WTC11 (cell line): Measurements from ENCODE around the gene TIE1. TPM values are rescaled to one million over a fixed set of nuclear protein-coding genes. Genes with fewer than 3 reads are reported as not detected.

Experiments used
- ATAC-seq: fragments of 200-7000 bp; cut with Tn5 transposase; 2 replicates; pipeline ENCODE4 v1.10.0; 2021; ENCODE audit warnings: mild to moderate bottlenecking, moderate library complexity
- CTCF ChIA-PET: fragments of 300-600 bp; sonication (Branson Sonifier 250); formaldehyde crosslinking; loops from one replicate; lab custom pipeline; 2021; ENCODE audit warnings: antibody characterized with exemption; lab: Charles Lee
- POLR2A ChIA-PET: fragments of 350-600 bp; sonication (Branson Sonifier 250); formaldehyde crosslinking; loops from one replicate; lab custom pipeline; 2021; ENCODE audit warnings: antibody characterized with exemption; lab: Charles Lee
- DNase-seq: peaks from one replicate; pipeline ENCODE4 v3.0.0; 2021; ENCODE audit warnings: low spot score
- H3K27ac Mint-ChIP-seq: 2 replicates; pipeline ENCODE4 v1.8.0; 2021; ENCODE audit warnings: mixed read lengths
- H3K27me3 Mint-ChIP-seq: 2 replicates; pipeline ENCODE4 v1.8.0; 2021; ENCODE audit warnings: low read depth, mild to moderate bottlenecking, moderate library complexity, mixed read lengths
- H3K36me3 Mint-ChIP-seq: 2 replicates; pipeline ENCODE4 v1.8.0; 2021; ENCODE audit warnings: mixed read lengths
- H3K4me1 Mint-ChIP-seq: 2 replicates; pipeline ENCODE4 v1.8.0; 2022; ENCODE audit warnings: mixed read lengths
- H3K4me3 Mint-ChIP-seq: 2 replicates; pipeline ENCODE4 v1.8.0; 2021; ENCODE audit warnings: mild to moderate bottlenecking, moderate library complexity, mixed read lengths
- H3K9me3 Mint-ChIP-seq: 2 replicates; pipeline ENCODE4 v1.8.0; 2021; ENCODE audit warnings: mixed read lengths
- ATF1 ChIP-seq: sonication (generic); formaldehyde crosslinking; IDR thresholded peaks from 2 replicates; pipeline ENCODE4 v1.8.1; 2023; ENCODE audit warnings: mild to moderate bottlenecking, moderate library complexity, missing genetic modification reagents
- FOXK1 ChIP-seq: sonication (generic); formaldehyde crosslinking; IDR thresholded peaks from 2 replicates; pipeline ENCODE4 v1.8.0; 2022; ENCODE audit warnings: mild to moderate bottlenecking, moderate library complexity, missing genetic modification reagents
- GABPB1 ChIP-seq: sonication (generic); formaldehyde crosslinking; IDR thresholded peaks from 2 replicates; pipeline ENCODE4 v1.8.1; 2023; ENCODE audit warnings: mild to moderate bottlenecking, missing genetic modification reagents
- JAZF1 ChIP-seq: fragments of 250-450 bp; sonication (Bioruptor Pico); IDR thresholded peaks from 2 replicates; pipeline ENCODE4 v1.9.0; 2021; ENCODE audit warnings: moderate library complexity, mild to moderate bottlenecking, inconsistent platforms
- MXD4 ChIP-seq: fragments of 250-450 bp; sonication (Bioruptor Pico); IDR thresholded peaks from 2 replicates; pipeline ENCODE4 v1.8.0; 2021; ENCODE audit warnings: mild to moderate bottlenecking, moderate library complexity, borderline replicate concordance
- NR2C2 ChIP-seq: sonication (generic); formaldehyde crosslinking; IDR thresholded peaks from 2 replicates; pipeline ENCODE4 v1.8.0; 2022; ENCODE audit warnings: mild to moderate bottlenecking, missing genetic modification reagents
- RELA ChIP-seq: sonication (generic); formaldehyde crosslinking; IDR thresholded peaks from 2 replicates; pipeline ENCODE4 v1.8.1; 2022; ENCODE audit warnings: missing genetic modification reagents, mild to moderate bottlenecking, borderline replicate concordance
- ZNF121 ChIP-seq: sonication (generic); formaldehyde crosslinking; IDR thresholded peaks from 2 replicates; pipeline ENCODE4 v1.8.0; 2023; ENCODE audit warnings: missing genetic modification reagents
- ZNF423 ChIP-seq: fragments of 250-450 bp; sonication (Bioruptor Pico); IDR thresholded peaks from 2 replicates; pipeline ENCODE4 v2.1.2; 2022; ENCODE audit warnings: mild to moderate bottlenecking, moderate library complexity
- ZNF671 ChIP-seq: fragments of 250-450 bp; sonication (Bioruptor Pico); IDR thresholded peaks from 2 replicates; pipeline ENCODE4 v1.8.0; 2021; ENCODE audit warnings: mild to moderate bottlenecking
- total RNA-seq: library from RNA; stranded (reverse); gene quantifications from 3 replicates; pipeline ENCODE4 v1.2.3, GENCODE V29; 2021
- TF ChIP-seq, protein P1 (sequence below): sonication (generic); formaldehyde crosslinking; conservative IDR thresholded peaks from 2 replicates; pipeline ENCODE4 v1.8.1; 2022; ENCODE audit warnings: mild to moderate bottlenecking, missing genetic modification reagents
- TF ChIP-seq, protein P2 (sequence below): fragments of 250-450 bp; sonication (Bioruptor Pico); IDR thresholded peaks from 2 replicates; pipeline ENCODE4 v1.9.0; 2021; ENCODE audit warnings: mild to moderate bottlenecking
- TF ChIP-seq, protein P3 (sequence below): sonication (generic); formaldehyde crosslinking; IDR thresholded peaks from 2 replicates; pipeline ENCODE4 v1.8.1; 2022; ENCODE audit warnings: missing genetic modification reagents, borderline replicate concordance
- TF ChIP-seq, protein P4 (sequence below): sonication (generic); formaldehyde crosslinking; IDR thresholded peaks from 2 replicates; pipeline ENCODE4 v1.8.1; 2023; ENCODE audit warnings: mild to moderate bottlenecking, missing genetic modification reagents, moderate library complexity
- TF ChIP-seq, protein P5 (sequence below): sonication (generic); formaldehyde crosslinking; IDR thresholded peaks from 2 replicates; pipeline ENCODE4 v1.8.0; 2022; ENCODE audit warnings: mild to moderate bottlenecking, missing genetic modification reagents
- TF ChIP-seq, protein P6 (sequence below): sonication (generic); formaldehyde crosslinking; IDR thresholded peaks from 2 replicates; pipeline ENCODE4 v1.8.0; 2022; ENCODE audit warnings: mild to moderate bottlenecking, missing genetic modification reagents
- TF ChIP-seq, protein P7 (sequence below): fragments of 200-600 bp; IDR thresholded peaks from 2 replicates; pipeline ENCODE4 v1.8.0; 2022; ENCODE audit warnings: antibody characterized with exemption
- TF ChIP-seq, protein P8 (sequence below): sonication (generic); formaldehyde crosslinking; IDR thresholded peaks from 2 replicates; pipeline ENCODE4 v1.8.1; 2022; ENCODE audit warnings: low read depth, mild to moderate bottlenecking, moderate library complexity, missing genetic modification reagents, borderline replicate concordance
- TF ChIP-seq, protein P9 (sequence below): sonication (generic); formaldehyde crosslinking; IDR thresholded peaks from 2 replicates; pipeline ENCODE4 v1.8.1; 2023; ENCODE audit warnings: mild to moderate bottlenecking, moderate library complexity, missing genetic modification reagents

Gene TIE1
- total RNA-seq, 1 experiment from 2014 or later: 2.5 TPM

DNA sequence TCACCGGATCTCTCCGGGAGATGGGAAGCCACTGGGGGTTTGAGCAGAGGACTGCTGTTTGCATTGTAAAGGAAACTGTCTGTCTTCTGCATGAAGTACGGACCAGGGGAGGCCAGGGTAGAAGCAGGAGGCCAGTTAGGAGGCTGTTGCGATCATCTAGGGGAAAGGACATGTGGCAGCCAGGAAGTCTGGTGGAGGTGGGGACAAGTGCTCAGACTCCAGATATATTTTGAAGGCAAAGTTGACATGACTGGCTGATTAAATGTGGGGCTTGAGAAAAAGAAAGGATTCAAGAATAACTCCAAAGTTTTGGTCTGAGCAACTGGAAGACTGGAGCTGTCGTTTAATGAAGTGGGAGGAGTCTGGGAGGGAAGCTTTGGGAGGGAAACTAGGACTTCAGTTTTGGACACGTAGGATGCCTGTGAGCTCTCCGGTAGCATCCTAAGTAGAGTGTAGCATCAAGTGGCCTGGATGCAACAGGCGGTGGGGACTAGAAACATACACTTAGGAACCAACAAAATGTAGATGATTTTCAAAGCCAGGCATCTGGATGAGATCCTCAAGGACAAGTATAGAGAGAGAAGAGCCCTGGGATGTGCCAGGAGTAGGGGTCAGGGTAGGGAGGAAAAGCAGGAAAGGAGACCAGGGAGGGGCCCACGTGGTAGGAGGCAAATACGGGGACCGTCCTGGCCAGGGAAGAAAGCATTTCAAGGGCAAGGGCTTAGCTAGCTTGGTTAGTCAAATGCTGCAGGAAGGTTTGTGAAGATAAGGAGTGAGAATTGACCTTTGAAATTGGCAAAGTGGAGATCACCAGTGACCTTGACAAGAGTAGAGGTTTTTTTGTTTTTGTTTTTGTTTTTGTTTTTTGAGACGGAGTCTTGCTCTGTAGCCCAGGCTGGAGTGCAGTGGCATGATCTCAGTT, 11.7 kb upstream of the TIE1 start:
- DNase-seq: no peak
- CTCF ChIA-PET: interaction anchor here (0.8 to 1.5 kb wide), 3 partner anchors 10 to 125 kb away, joined by 3 read pairs; no protein-coding TSS in a partner anchor
- Mint-ChIP-seq H3K4me1 (peaks cover 26% of the 10 kb centered on the region), H3K9me3 (no peaks in the 10 kb centered on the region), H3K4me3 (no peak overlapping the region), H3K27me3 (no peaks in the 10 kb centered on the region), H3K27ac (no peak overlapping the region), H3K36me3 (no peaks in the 10 kb centered on the region)
- ATAC-seq: no peak
- POLR2A ChIA-PET: interaction anchor here (1.9 kb wide), 1 partner anchor 19 kb away, joined by 6 read pairs; the partner anchor contains the start of gene TMEM125
- TF ChIP-seq ATF1 (CRISPR knock-in tag) (no peak), RELA (CRISPR knock-in tag) (no peak), ZNF671 (CRISPR knock-in tag) (no peak), ZNF121 (CRISPR knock-in tag) (no peak), JAZF1 (CRISPR knock-in tag) (no peak), GABPB1 (no peak), MXD4 (no peak), ZNF423 (CRISPR knock-in tag) (no peak), FOXK1 (no peak), NR2C2 (CRISPR knock-in tag) (no peak)
- TF ChIP-seq, protein P1, sequence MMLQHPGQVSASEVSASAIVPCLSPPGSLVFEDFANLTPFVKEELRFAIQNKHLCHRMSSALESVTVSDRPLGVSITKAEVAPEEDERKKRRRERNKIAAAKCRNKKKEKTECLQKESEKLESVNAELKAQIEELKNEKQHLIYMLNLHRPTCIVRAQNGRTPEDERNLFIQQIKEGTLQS (CRISPR knock-in tag): no peak
- TF ChIP-seq, protein P2, sequence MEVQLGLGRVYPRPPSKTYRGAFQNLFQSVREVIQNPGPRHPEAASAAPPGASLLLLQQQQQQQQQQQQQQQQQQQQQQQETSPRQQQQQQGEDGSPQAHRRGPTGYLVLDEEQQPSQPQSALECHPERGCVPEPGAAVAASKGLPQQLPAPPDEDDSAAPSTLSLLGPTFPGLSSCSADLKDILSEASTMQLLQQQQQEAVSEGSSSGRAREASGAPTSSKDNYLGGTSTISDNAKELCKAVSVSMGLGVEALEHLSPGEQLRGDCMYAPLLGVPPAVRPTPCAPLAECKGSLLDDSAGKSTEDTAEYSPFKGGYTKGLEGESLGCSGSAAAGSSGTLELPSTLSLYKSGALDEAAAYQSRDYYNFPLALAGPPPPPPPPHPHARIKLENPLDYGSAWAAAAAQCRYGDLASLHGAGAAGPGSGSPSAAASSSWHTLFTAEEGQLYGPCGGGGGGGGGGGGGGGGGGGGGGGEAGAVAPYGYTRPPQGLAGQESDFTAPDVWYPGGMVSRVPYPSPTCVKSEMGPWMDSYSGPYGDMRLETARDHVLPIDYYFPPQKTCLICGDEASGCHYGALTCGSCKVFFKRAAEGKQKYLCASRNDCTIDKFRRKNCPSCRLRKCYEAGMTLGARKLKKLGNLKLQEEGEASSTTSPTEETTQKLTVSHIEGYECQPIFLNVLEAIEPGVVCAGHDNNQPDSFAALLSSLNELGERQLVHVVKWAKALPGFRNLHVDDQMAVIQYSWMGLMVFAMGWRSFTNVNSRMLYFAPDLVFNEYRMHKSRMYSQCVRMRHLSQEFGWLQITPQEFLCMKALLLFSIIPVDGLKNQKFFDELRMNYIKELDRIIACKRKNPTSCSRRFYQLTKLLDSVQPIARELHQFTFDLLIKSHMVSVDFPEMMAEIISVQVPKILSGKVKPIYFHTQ (CRISPR knock-in tag): no peak
- TF ChIP-seq, protein P3, sequence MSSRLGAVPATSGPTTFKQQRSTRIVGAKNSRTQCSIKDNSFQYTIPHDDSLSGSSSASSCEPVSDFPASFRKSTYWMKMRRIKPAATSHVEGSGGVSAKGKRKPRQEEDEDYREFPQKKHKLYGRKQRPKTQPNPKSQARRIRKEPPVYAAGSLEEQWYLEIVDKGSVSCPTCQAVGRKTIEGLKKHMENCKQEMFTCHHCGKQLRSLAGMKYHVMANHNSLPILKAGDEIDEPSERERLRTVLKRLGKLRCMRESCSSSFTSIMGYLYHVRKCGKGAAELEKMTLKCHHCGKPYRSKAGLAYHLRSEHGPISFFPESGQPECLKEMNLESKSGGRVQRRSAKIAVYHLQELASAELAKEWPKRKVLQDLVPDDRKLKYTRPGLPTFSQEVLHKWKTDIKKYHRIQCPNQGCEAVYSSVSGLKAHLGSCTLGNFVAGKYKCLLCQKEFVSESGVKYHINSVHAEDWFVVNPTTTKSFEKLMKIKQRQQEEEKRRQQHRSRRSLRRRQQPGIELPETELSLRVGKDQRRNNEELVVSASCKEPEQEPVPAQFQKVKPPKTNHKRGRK (CRISPR knock-in tag): no peak
- TF ChIP-seq, protein P4, sequence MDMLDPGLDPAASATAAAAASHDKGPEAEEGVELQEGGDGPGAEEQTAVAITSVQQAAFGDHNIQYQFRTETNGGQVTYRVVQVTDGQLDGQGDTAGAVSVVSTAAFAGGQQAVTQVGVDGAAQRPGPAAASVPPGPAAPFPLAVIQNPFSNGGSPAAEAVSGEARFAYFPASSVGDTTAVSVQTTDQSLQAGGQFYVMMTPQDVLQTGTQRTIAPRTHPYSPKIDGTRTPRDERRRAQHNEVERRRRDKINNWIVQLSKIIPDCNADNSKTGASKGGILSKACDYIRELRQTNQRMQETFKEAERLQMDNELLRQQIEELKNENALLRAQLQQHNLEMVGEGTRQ (CRISPR knock-in tag): no peak
- TF ChIP-seq, protein P5, sequence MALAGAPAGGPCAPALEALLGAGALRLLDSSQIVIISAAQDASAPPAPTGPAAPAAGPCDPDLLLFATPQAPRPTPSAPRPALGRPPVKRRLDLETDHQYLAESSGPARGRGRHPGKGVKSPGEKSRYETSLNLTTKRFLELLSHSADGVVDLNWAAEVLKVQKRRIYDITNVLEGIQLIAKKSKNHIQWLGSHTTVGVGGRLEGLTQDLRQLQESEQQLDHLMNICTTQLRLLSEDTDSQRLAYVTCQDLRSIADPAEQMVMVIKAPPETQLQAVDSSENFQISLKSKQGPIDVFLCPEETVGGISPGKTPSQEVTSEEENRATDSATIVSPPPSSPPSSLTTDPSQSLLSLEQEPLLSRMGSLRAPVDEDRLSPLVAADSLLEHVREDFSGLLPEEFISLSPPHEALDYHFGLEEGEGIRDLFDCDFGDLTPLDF: no peak
- TF ChIP-seq, protein P6, sequence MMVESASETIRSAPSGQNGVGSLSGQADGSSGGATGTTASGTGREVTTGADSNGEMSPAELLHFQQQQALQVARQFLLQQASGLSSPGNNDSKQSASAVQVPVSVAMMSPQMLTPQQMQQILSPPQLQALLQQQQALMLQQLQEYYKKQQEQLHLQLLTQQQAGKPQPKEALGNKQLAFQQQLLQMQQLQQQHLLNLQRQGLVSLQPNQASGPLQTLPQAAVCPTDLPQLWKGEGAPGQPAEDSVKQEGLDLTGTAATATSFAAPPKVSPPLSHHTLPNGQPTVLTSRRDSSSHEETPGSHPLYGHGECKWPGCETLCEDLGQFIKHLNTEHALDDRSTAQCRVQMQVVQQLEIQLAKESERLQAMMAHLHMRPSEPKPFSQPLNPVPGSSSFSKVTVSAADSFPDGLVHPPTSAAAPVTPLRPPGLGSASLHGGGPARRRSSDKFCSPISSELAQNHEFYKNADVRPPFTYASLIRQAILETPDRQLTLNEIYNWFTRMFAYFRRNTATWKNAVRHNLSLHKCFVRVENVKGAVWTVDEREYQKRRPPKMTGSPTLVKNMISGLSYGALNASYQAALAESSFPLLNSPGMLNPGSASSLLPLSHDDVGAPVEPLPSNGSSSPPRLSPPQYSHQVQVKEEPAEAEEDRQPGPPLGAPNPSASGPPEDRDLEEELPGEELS (CRISPR knock-in tag): no peak
- TF ChIP-seq, protein P7, sequence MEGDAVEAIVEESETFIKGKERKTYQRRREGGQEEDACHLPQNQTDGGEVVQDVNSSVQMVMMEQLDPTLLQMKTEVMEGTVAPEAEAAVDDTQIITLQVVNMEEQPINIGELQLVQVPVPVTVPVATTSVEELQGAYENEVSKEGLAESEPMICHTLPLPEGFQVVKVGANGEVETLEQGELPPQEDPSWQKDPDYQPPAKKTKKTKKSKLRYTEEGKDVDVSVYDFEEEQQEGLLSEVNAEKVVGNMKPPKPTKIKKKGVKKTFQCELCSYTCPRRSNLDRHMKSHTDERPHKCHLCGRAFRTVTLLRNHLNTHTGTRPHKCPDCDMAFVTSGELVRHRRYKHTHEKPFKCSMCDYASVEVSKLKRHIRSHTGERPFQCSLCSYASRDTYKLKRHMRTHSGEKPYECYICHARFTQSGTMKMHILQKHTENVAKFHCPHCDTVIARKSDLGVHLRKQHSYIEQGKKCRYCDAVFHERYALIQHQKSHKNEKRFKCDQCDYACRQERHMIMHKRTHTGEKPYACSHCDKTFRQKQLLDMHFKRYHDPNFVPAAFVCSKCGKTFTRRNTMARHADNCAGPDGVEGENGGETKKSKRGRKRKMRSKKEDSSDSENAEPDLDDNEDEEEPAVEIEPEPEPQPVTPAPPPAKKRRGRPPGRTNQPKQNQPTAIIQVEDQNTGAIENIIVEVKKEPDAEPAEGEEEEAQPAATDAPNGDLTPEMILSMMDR: no peak
- TF ChIP-seq, protein P8, sequence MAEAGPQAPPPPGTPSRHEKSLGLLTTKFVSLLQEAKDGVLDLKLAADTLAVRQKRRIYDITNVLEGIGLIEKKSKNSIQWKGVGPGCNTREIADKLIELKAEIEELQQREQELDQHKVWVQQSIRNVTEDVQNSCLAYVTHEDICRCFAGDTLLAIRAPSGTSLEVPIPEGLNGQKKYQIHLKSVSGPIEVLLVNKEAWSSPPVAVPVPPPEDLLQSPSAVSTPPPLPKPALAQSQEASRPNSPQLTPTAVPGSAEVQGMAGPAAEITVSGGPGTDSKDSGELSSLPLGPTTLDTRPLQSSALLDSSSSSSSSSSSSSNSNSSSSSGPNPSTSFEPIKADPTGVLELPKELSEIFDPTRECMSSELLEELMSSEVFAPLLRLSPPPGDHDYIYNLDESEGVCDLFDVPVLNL: no peak
- TF ChIP-seq, protein P9, sequence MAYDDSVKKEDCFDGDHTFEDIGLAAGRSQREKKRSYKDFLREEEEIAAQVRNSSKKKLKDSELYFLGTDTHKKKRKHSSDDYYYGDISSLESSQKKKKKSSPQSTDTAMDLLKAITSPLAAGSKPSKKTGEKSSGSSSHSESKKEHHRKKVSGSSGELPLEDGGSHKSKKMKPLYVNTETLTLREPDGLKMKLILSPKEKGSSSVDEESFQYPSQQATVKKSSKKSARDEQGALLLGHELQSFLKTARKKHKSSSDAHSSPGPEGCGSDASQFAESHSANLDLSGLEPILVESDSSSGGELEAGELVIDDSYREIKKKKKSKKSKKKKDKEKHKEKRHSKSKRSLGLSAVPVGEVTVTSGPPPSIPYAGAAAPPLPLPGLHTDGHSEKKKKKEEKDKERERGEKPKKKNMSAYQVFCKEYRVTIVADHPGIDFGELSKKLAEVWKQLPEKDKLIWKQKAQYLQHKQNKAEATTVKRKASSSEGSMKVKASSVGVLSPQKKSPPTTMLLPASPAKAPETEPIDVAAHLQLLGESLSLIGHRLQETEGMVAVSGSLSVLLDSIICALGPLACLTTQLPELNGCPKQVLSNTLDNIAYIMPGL (CRISPR knock-in tag): no peak
